B cell (primary cell): Measurements from ENCODE around the gene SPPL3. TPM values are rescaled to one million over a fixed set of nuclear protein-coding genes. Genes with fewer than 3 reads are reported as not detected.

Experiments used
- ATAC-seq: fragments of 200-7000 bp; cut with Tn5 transposase; one replicate; pipeline ENCODE4 v1.10.0; 2021; ENCODE audit warnings: low read depth, mild to moderate bottlenecking, moderate number of reproducible peaks, moderate library complexity
- CTCF ChIA-PET: fragments of 350-600 bp; sonication (Branson Sonifier 250); formaldehyde crosslinking; loops from one replicate; lab custom pipeline; 2021; ENCODE audit warnings: antibody characterized with exemption, inconsistent platforms; lab: Charles Lee
- POLR2A ChIA-PET: fragments of 350-600 bp; sonication (Branson Sonifier 250); formaldehyde crosslinking; loops from one replicate; lab custom pipeline; 2021; ENCODE audit warnings: antibody characterized with exemption; lab: Charles Lee
- DNase-seq: peaks from one replicate; pipeline ENCODE4 v3.0.0; 2013
- H2AFZ ChIP-seq: 2 replicates; pipeline ENCODE4 v1.6.1; 2012; ENCODE audit warnings: mild to moderate bottlenecking, low read depth, low read length; ENCODE audit not compliant: insufficient read depth, poor library complexity, severe bottlenecking
- H3K27ac ChIP-seq, 2 donors: 1 replicate in 1 of 2; 2 replicates in 1 of 2; pipeline ENCODE4 v1.5.1; 2012 to 2013; ENCODE audit warnings: low read length in 2 of 2, mild to moderate bottlenecking in 2 of 2, moderate library complexity in 1 of 2
- H3K27me3 ChIP-seq, 4 experiments: fragments of 200-600 bp in 1 of 4; sonication (generic) in 1 of 4; replicated peaks in 1 of 4; 1 replicate in 2 of 4; 2 replicates in 2 of 4; pipeline versions ENCODE4 v1.6.1 to v1.7.0; 2013 to 2016; ENCODE audit warnings: low read length in 3 of 4, mild to moderate bottlenecking in 2 of 4, mixed read lengths in 1 of 4, moderate library complexity in 1 of 4; ENCODE audit not compliant: insufficient read depth in 4 of 4, control insufficient read depth in 3 of 4; ENCODE audit errors: control extremely low read depth in 1 of 4
- H3K36me3 ChIP-seq, 2 experiments: replicated peaks in 1 of 2; 1 replicate in 1 of 2; 2 replicates in 1 of 2; pipeline versions ENCODE4 v1.6.1 to v1.7.1; 2013; ENCODE audit warnings: low read length in 1 of 2; ENCODE audit not compliant: insufficient read depth in 2 of 2, control insufficient read depth in 1 of 2; ENCODE audit errors: control extremely low read depth in 1 of 2, extremely low read depth in 1 of 2
- H3K4me1 ChIP-seq, 2 donors: fragments of 200-600 bp in 1 of 2; sonication (generic) in 1 of 2; 1 replicate in 1 of 2; 2 replicates in 1 of 2; pipeline versions ENCODE4 v1.5.1 to v1.6.1; 2013 to 2017; ENCODE audit warnings: low read length in 2 of 2; ENCODE audit not compliant: control insufficient read depth in 2 of 2, insufficient read depth in 2 of 2
- H3K4me2 ChIP-seq: replicated peaks from 2 replicates; pipeline ENCODE3; 2012; ENCODE audit warnings: mild to moderate bottlenecking, low read depth, low read length; ENCODE audit not compliant: poor library complexity, severe bottlenecking
- H3K4me3 ChIP-seq, 5 experiments: fragments of 200-600 bp in 1 of 5; sonication (generic) in 1 of 5; 1 replicate in 3 of 5; 2 replicates in 2 of 5; pipeline versions ENCODE4 v1.5.1 to v1.7.0; 2011 to 2016; ENCODE audit warnings: low read length in 4 of 5, mild to moderate bottlenecking in 4 of 5, low read depth in 2 of 5, control low read depth in 1 of 5, moderate library complexity in 1 of 5; ENCODE audit not compliant: insufficient read depth in 1 of 5; ENCODE audit errors: control extremely low read depth in 1 of 5, extremely low read depth in 1 of 5
- H3K79me2 ChIP-seq: fragments of 200-600 bp; sonication (generic); one replicate; pipeline ENCODE4 v1.6.0; 2016; ENCODE audit warnings: low read length; ENCODE audit not compliant: control insufficient read depth, insufficient read depth
- H3K9ac ChIP-seq: fragments of 200-600 bp; sonication (generic); 2 replicates; pipeline ENCODE4 v1.6.1; 2017; ENCODE audit warnings: mild to moderate bottlenecking, low read length, moderate library complexity
- H3K9me3 ChIP-seq, 3 donors: one replicate each; pipeline versions ENCODE4 v1.6.1 to v1.7.1; 2013; ENCODE audit warnings: low read length in 2 of 3; ENCODE audit not compliant: control insufficient read depth in 2 of 3, insufficient read depth in 1 of 3; ENCODE audit errors: control extremely low read depth in 1 of 3
- H4K20me1 ChIP-seq: 2 replicates; pipeline ENCODE4 v1.6.0; 2012; ENCODE audit warnings: mild to moderate bottlenecking, low read length; ENCODE audit not compliant: insufficient read depth, control insufficient read depth, poor library complexity, severe bottlenecking
- H3K27ac Mint-ChIP-seq: one replicate; pipeline ENCODE4 v1.8.0; 2021; ENCODE audit warnings: mixed read lengths
- H3K27me3 Mint-ChIP-seq: one replicate; pipeline ENCODE4 v1.8.0; 2021; ENCODE audit warnings: mixed read lengths
- H3K4me1 Mint-ChIP-seq: one replicate; pipeline ENCODE4 v1.8.0; 2021; ENCODE audit warnings: mixed read lengths
- H3K4me3 Mint-ChIP-seq: one replicate; pipeline ENCODE4 v1.8.0; 2021; ENCODE audit warnings: mixed read lengths
- H3K9me3 Mint-ChIP-seq: one replicate; pipeline ENCODE4 v1.8.0; 2022; ENCODE audit warnings: mixed read lengths; ENCODE audit not compliant: insufficient read depth
- EZH2 ChIP-seq: IDR thresholded peaks from 2 replicates; pipeline ENCODE4 v1.6.1; 2012; ENCODE audit warnings: borderline replicate concordance, low read depth, mild to moderate bottlenecking, moderate library complexity, low read length; ENCODE audit not compliant: insufficient read depth, poor library complexity, severe bottlenecking
- WGBS: methylation state at CpG from one replicate; pipeline ENCODE4 v1.1.5; 2013; ENCODE audit warnings: missing lambda C conversion rate; ENCODE audit not compliant: insufficient coverage; 5-methylcytosine and 5-hydroxymethylcytosine counted together
- intact Hi-C: fragments of 100-400 bp; cut with micrococcal nuclease; formaldehyde crosslinking; loops from one replicate; pipeline ENCODE4 v1.10.0; 2022
- polyA plus RNA-seq: library from polyadenylated mRNA; depleted of rRNA; stranded (reverse); fragments of >200 nt; gene quantifications from 2 replicates; pipeline ENCODE4 v1.2.3, GENCODE V29; 2012
- total RNA-seq, 2 donors: library from RNA; stranded (reverse); fragments of 120-200 nt in 1 of 2; gene quantifications; 1 replicate in 1 of 2; 2 replicates in 1 of 2; pipeline versions ENCODE4 v1.2.3 to v1.2.4, GENCODE V29; 2013 to 2022
- TF ChIP-seq, protein P1 (sequence below): fragments of 200-600 bp; IDR thresholded peaks from one replicate; pipeline ENCODE4 v1.8.0; 2022; ENCODE audit warnings: antibody characterized with exemption, mild to moderate bottlenecking

SPPL3 gene
- total and polyA plus RNA-seq, 2 donors (not counting 1 experiment from before 2014, with no cell fraction given), result 12.3 to 43.6 TPM

DNA sequence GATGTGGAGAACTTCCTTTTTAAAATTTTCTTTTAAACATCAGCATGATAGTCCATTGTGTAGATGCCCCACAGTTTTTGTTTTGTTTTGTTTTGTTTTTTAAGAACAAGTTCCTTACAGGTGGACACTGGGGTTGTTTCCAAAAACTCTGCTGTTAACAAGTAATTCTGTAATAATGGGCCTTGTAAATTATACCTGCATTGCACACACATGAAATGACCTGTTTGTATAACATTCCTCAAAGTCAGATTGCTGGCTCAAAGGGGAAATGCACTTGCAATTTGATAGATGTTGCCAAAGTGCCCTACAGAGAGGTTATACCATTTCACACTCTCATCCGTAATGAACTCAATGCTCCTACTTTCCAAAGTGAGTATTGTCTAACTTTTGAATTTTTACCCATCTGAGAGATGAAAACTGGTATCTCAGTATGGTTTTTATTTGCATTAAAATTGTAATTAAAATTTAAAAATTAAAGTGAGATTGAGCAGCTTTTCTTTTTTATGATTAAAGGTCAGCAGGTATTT lies 89.2 kb downstream of the SPPL3 start:
- H3K79me2 ChIP-seq, result peaks cover 73% of the 10 kb centered on the region
- H3K4me2 ChIP-seq, result no peak overlapping the region
- H2AFZ ChIP-seq, result no peak overlapping the region
- intact Hi-C loops, result no loop called here
- H3K4me1 Mint-ChIP-seq, result peaks cover 25% of the 10 kb centered on the region
- CTCF ChIA-PET, result no interaction called here
- H3K27me3 Mint-ChIP-seq, result no peaks in the 10 kb centered on the region
- no CpG with 5 or more reads among the region's 1 CpG for WGBS
- no peak for TF ChIP-seq EZH2
- TF ChIP-seq, protein P1, sequence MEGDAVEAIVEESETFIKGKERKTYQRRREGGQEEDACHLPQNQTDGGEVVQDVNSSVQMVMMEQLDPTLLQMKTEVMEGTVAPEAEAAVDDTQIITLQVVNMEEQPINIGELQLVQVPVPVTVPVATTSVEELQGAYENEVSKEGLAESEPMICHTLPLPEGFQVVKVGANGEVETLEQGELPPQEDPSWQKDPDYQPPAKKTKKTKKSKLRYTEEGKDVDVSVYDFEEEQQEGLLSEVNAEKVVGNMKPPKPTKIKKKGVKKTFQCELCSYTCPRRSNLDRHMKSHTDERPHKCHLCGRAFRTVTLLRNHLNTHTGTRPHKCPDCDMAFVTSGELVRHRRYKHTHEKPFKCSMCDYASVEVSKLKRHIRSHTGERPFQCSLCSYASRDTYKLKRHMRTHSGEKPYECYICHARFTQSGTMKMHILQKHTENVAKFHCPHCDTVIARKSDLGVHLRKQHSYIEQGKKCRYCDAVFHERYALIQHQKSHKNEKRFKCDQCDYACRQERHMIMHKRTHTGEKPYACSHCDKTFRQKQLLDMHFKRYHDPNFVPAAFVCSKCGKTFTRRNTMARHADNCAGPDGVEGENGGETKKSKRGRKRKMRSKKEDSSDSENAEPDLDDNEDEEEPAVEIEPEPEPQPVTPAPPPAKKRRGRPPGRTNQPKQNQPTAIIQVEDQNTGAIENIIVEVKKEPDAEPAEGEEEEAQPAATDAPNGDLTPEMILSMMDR, result no peak
- H4K20me1 ChIP-seq, result peaks cover 51% of the 10 kb centered on the region
- POLR2A ChIA-PET, result no interaction called here
- no peak overlapping the region for H3K27ac ChIP-seq
- no peak overlapping the region for H3K27ac Mint-ChIP-seq
- no peak for ATAC-seq
- no peak overlapping the region for H3K4me3 ChIP-seq
- no peak for DNase-seq
- H3K27me3 ChIP-seq, result no peaks in the 10 kb centered on the region
- no peaks in the 10 kb centered on the region for H3K4me1 ChIP-seq
- no peak overlapping the region for H3K4me3 Mint-ChIP-seq
- peaks cover 0 to 8% of the 10 kb centered on the region in 2 experiments for H3K36me3 ChIP-seq
- H3K9me3 ChIP-seq, result no peaks in the 10 kb centered on the region
- H3K9ac ChIP-seq, result no peak overlapping the region
- H3K9me3 Mint-ChIP-seq, result no peaks in the 10 kb centered on the region

DNA sequence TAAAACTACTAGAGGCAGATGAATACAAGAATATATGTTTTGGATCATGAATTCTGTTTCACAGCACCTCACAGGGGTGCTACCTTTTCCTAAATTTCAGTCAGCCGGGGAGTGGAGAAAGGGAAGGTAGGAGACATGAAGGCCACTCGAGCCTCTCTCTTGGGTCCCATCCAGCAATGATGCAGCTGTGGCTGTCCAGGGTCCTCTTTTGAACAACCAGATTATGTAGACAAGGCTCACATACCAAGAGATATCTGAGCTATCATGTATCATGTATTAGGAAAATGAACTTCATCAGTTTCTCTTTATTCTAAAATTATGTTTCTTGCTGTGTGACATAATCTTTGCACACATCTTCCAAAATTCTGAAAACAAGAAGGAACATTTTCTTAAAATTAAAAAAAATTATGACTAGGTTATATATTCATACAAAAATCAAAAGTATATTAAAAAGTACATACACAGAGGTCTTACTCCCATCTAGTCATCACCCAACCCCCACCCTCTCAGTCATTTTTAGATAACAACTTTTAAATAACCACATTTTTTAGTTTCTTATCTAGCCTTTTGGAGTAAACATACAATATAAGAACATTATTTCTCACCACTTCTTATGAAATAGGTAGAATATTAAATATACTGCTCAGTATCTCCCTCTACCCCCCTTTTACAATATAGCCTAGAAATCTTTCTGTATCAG lies 89.8 kb downstream of the SPPL3 start:
- Histone ChIP-seq H3K27ac (no peak overlapping the region), H3K9ac (no peak overlapping the region), H3K9me3 (no peaks in the 10 kb centered on the region), H3K36me3 (peaks cover 1 to 11% of the 10 kb centered on the region in 2 experiments), H2AFZ (no peak overlapping the region), H3K4me2 (no peak overlapping the region), H4K20me1 (peaks cover 45% of the 10 kb centered on the region), H3K4me3 (no peak overlapping the region), H3K27me3 (no peaks in the 10 kb centered on the region), H3K4me1 (no peaks in the 10 kb centered on the region), H3K79me2 (peaks cover 66% of the 10 kb centered on the region)
- H3K27me3 Mint-ChIP-seq, result no peaks in the 10 kb centered on the region
- no peaks in the 10 kb centered on the region for H3K9me3 Mint-ChIP-seq
- no peak for DNase-seq
- WGBS, result 100% methylated on average over 2 of the region's 2 CpGs
- TF ChIP-seq EZH2, result no peak
- TF ChIP-seq, protein P1, result no peak
- CTCF ChIA-PET, result interaction anchor here (1.4 kb wide), 1 partner anchor 33 kb away, joined by 3 read pairs; no protein-coding TSS in a partner anchor
- ATAC-seq, result no peak
- intact Hi-C loops, result no loop called here
- peaks cover 25% of the 10 kb centered on the region for H3K4me1 Mint-ChIP-seq
- POLR2A ChIA-PET, result no interaction called here
- H3K27ac Mint-ChIP-seq, result no peak overlapping the region
- H3K4me3 Mint-ChIP-seq, result no peak overlapping the region
